ENCODE results near the gene JAZF1.

GRCh38 chr7:28020302-28020940, 160.2 kb downstream of the JAZF1 start:
- TF ChIP-seq CTCF (IDR thresholded peaks at IDR 0.05) (peak in 1 of 3 donors; percentile 79), POLR2A (IDR thresholded peaks at IDR 0.05) (no peak)
